HG02973 (cell line): Measurements from ENCODE around the gene SPAG4.

ENCODE experiments used
- ATAC-seq: cut with Tn5 transposase; IDR thresholded peaks from one replicate; pipeline ENCODE4 v1.9.1; 2021; ENCODE audit warnings: moderate library complexity; ENCODE audit not compliant: unreplicated experiment

SPAG4 gene

DNA sequence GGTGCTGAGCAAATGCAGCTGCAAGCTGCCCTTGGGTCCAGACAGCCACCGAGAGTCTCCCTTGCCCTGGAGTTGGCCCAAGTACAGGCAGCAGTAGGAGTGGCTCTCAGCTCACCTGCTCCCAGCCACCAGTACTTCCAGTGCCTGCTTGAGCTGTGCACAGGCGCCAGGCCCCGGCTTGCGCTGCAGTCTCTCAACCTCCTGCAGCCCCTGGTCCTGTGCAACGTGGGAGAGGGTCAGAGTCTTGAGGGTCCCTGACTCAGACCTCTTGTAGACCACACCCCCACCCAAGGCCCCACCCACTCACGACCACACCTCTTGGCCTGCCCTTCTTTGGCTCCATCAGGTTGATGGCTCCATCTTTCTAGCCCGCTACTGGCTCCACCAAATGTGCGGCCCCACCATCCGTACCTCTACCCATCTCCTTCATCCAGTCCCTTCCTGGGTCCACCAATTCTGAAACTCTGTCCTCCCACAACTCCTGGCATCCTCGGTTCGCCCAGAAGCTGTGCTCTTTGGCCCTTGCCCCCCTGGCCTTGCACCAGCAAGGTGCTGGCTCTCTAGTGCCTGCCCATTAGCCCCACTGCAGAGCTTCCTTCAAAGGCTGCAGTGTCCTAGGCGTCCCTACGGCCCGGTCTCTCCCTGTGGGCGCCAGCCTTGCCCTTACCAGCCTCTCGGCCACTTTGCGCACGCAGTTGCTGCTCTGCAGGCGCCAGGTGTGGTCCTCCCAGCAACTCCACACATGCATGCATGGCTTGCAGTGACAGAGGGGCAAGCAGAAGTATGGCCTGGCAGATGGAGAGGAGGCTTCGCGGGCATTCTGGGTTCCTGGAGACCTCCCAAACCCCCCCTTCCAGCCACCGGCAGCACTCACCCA lies 16.5 kb upstream of the SPAG4 start:
- no peak for ATAC-seq

DNA sequence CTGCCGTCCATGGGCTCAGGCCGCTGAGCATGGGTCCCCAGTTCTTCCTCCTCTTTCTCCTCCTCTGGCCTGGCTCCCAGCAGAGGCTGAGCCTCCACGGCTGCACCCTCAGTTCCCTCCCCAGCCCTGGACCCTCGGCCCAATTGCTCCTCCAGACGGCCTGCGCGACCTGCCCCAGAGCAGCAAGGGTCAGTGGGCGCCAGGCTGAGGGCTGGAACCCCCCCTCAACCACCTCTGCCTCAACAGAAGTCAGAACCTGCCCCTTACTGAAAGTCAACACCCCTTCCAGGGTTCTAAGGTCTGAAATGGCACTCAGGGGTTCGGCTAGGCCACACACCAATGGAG lies 15.9 kb upstream of the SPAG4 start:
- ATAC-seq: no peak

DNA sequence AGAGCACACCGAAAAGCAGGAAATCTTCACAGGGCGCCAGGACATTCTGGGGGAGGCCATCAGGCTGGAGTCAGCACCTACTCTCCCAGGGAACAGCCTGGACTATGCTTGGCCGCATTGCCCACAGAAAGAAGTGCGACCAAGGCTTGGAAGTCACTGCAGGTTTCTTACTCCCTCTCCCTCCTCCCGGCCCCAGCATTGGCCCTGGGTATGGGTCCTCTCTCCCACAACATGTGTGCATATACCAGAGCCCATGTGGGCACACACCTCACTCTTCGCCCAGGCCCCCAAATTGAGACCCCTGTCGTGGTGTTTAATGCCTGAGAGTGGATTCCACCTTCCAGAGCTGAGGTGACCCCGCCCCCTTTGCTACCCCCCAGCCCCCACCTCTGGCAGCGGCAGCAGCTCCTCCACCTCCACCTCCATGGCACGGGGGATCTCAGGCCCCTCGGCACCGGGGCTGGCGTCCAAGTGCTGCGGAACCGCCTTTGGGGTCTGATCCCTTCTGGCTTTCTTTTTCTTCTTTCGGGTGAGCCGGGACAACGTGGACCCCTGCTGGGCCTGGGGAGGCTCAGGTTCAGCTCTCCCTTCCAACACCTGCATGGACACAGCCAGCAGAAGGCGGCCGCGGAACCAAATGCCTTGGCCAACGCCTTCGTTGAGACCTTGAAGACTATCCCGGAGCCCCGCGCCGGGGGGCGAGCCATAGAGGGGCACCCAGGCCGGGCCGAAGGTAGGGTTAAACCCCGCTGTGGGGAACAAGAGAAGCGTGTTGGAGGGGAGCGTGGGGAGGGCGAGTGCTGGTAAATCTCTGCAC lies 15.2 kb upstream of the SPAG4 start:
- no peak for ATAC-seq

DNA sequence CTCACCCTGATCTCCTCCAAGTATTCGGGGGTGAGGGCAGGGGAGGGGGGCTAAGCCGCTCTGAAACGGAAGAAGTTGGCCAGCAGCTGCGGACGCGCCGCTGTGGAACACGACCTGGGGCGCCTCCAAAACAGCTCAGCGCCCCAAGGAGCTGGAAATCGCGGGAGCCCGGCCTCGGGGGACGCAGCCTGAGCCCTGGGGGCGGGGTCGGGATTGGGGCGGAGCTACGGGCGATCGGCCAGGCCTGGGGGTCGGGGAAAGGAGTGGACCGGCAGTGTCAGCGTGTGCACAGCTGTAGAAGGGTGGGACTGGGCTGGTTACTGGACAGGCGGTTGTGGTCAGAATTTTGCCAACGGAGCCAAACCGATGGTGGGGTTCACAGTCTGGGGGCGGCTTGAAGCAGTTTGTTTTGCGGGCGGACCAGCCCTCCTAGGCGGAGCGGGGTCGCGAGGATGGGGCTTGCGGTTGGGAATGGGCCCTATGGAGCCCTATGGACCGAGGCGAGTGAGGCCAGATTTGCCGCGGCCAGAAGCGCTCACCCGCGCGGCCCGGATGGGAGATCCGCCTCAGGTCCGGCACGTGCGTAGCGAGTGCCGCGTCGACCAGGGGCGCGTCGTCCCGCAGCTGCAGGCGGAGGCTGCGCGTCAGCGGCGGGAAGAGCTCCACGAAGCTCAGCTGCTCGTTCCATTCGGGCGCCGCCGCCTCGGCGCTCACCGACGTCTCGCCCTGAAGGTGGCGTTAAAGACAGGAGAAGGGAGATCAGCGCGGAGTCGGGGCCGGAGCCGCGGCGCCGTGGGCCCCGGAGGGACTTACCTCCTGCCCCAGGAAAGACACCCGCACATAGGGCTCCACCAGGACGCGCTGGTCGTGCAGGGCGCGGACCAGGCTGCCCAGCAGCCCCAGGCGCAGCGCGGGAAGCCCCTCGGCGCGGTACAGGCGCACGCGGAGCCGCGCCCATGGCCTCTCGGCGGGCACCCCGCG lies 14.3 kb upstream of the SPAG4 start:
- ATAC-seq: no peak

DNA sequence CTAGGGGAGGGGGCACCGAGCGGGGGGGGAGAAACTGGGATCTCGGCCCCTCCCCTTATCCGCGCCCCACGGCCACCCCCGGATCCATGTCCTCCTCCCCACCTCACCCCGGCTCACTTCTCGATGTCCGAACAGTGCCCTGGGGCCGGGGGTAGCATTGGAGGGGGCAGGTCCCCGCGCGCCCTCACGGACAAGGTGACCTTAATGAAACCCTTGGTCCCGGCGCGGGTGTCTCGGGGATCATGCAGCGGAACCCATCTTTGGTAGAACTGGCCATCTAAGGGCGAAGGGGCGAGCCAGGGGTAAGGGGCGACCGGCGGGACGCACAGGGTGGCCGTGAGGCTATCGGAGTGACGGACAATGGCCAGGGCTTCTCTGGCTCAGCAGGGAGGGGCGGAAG lies 13.6 kb upstream of the SPAG4 start:
- no peak for ATAC-seq

- no peak for ATAC-seq
Observed at GRCh38 chr20:35602851-35603495, 12.7 kb upstream of the SPAG4 start.

GRCh38 chr20:35603695-35604448 lies 11.8 kb upstream of the SPAG4 start:
- no peak for ATAC-seq

- no peak for ATAC-seq
Observed at GRCh38 chr20:35604449-35604747, 11.2 kb upstream of the SPAG4 start.

DNA sequence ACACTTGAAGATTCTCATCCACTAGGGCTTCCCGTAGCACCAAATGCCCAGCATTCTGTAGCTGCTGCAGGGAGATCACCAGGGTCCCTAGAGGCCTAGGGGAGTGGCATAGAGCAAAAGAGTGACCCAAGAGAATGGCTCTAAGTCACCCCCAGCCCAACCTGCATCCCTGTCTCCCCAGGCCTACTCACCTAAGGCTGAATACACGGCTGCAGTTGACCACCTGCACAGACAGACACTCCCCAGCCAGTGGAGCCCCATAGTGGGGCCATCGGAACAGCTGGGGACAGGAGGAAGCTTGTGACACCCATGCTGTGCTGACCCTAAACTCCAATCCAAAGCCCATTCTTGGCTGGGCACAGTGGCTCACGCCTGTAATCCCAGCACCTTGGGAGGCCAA lies 9.5 kb upstream of the SPAG4 start:
- ATAC-seq: no peak

- no peak for ATAC-seq
Observed at GRCh38 chr20:35607003-35607735, 8.5 kb upstream of the SPAG4 start.

DNA sequence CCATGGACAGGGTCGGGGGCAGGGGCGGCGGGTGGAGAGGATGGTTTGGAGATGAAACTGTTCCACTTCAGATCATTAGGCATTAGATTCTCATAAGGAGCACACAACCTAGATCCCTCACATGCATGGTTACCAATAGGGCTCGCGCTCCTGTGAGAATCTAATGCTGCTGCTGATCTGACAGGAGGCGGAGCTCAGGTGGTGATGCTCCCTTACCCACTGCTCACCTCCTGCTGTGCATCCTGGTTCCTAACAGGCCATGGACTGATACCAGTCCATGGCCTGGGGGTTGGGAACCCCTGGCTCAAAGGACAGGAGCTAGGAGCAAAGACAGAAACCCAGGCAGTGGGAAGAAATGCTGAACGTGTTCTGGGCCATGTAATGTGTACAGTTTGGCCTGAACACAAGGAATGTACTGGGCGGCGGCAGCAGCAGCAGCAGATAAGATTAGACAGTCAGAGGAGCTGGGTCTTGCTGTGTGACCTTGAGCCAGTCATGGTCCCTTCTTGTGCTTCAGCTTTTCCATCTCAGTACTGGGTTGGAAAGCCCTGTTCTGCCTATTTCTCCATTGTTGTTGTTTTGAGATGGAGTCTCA lies 4.7 kb upstream of the SPAG4 start:
- ATAC-seq: no peak

GRCh38 chr20:35611482-35611881 lies 4.1 kb upstream of the SPAG4 start:
- ATAC-seq: no peak

DNA sequence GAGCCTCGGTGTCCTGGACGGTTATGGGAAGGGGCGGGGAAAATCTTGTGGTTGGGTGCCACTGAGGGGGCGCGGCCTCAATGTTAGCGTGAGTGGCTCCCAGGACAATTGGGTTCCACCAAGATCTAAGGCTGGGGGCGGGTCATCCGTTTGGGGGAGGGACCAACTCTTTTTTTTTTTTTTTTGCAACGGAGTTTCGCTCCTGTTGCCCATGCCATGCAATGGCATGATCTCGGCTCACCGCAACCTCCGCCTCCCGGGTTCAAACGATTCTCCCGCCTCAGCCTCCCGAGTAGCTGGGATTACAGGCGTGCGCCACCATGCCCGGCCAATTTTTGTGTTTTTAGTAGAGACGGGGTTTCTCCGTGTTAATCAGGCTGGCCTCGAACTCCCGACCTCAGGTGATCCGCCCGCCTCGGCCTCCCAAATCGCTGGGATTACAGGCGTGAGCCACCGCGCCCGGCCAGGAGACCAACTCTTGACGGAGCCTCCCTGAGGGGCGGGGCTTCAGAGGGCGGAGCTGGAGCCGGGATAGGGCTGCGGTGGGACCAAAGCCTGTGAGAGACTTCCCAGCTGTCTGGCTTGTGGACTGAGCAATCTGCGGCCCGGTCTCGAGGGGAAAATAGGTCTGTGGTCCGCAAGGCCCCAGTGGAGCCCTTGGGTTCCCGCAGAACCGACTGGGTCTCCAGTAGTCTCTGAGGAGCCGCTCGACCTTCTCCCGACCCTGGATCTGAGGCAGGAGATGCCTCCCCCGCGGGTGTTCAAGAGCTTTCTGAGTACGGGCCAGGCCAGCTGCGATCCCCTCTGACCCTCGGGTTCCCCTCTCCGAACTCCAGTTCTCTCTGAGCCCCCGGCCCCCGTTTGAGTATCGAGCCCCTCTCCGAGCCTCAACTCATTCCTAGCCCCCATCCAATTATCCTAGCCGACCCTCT lies 1.1 kb downstream of the SPAG4 start:
- ATAC-seq: no peak

GRCh38 chr20:35617397-35618262 lies 2.0 kb downstream of the SPAG4 start:
- ATAC-seq: no peak

DNA sequence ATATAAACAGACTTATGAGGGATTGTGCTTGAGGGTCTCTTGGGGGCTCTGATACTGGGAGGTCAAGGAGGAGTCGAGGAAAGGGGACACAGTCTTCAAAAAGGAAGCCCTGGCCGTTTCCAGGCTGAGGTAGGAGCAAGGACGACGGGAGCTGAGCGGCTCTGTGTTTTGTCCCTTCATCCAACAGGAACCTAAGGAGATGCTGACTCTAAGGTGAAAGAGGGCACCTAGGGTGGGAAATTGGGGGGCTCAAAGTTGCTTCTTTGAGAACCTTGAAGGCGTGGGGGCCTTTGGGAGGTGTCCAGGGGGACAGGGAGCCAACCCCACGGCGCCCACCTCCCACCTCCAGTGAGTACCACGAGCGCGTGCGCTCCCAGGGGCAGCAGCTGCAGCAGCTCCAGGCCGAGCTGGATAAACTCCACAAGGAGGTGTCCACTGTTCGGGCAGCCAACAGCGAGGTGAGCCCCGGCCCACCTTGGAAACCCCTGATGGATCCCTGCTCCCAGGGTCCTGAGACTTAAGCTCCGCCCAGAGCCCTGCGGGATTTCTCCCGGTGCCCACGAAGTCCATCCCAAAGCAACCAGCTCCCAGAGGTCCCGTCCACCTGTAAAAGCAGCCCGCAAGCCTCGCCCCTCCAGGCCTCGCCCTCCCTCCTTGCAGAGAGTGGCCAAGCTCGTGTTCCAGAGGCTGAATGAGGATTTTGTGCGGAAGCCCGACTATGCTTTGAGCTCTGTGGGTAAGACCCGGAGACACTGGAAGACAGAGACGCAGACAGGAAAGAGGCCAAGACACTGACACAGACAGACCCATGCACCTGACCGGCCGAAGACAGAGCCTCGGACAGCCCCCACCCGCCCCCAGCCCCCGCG lies 2.9 kb downstream of the SPAG4 start:
- no peak for ATAC-seq
